GM23338 (cell line): ENCODE measurements around the gene COL21A1. TPM values are rescaled to one million over a fixed set of nuclear protein-coding genes. Genes with fewer than 3 reads are reported as not detected.

Source experiments
- ATAC-seq: fragments of 200-7000 bp; cut with Tn5 transposase; 3 replicates; pipeline ENCODE4 v1.9.1; 2020
- DNase-seq: peaks from one replicate; pipeline ENCODE4 v3.0.0-alpha.2; 2015; ENCODE audit warnings: low spot score
- H2AFZ ChIP-seq: fragments of 200-600 bp; sonication (generic); 2 replicates; pipeline ENCODE4 v1.8.0; 2016; ENCODE audit warnings: antibody characterized with exemption, mild to moderate bottlenecking, moderate library complexity
- H3F3A ChIP-seq: fragments of 200-600 bp; sonication (generic); replicated peaks from 2 replicates; pipeline ENCODE4 v1.8.0; 2017; ENCODE audit warnings: antibody characterized with exemption, mixed run types, low read depth
- H3K27ac ChIP-seq: fragments of 200-600 bp; sonication (generic); 2 replicates; pipeline ENCODE4 v1.6.1; 2016; ENCODE audit warnings: low read depth
- H3K27me3 ChIP-seq: fragments of 200-600 bp; sonication (generic); 2 replicates; pipeline ENCODE4 v1.8.0; 2016; ENCODE audit warnings: mild to moderate bottlenecking, mixed run types, moderate library complexity; ENCODE audit not compliant: insufficient read depth
- H3K36me3 ChIP-seq: fragments of 200-600 bp; sonication (generic); 2 replicates; pipeline ENCODE4 v1.8.0; 2016; ENCODE audit warnings: mild to moderate bottlenecking; ENCODE audit not compliant: insufficient read depth
- H3K4me1 ChIP-seq: fragments of 200-600 bp; sonication (generic); 2 replicates; pipeline ENCODE4 v1.8.0; 2016; ENCODE audit warnings: mild to moderate bottlenecking, moderate library complexity; ENCODE audit not compliant: insufficient read depth
- H3K4me2 ChIP-seq: fragments of 200-600 bp; sonication (generic); 2 replicates; pipeline ENCODE4 v1.7.1; 2017; ENCODE audit warnings: mixed run types
- H3K4me3 ChIP-seq: fragments of 200-600 bp; sonication (generic); 2 replicates; pipeline ENCODE4 v1.6.1; 2016; ENCODE audit warnings: mixed run types
- H3K79me2 ChIP-seq: fragments of 200-600 bp; sonication (generic); replicated peaks from 2 replicates; pipeline ENCODE4 v1.8.0; 2017; ENCODE audit warnings: mild to moderate bottlenecking; ENCODE audit not compliant: insufficient read depth
- H3K9me2 ChIP-seq: fragments of 200-600 bp; sonication (generic); 2 replicates; pipeline ENCODE4 v1.8.0; 2017; ENCODE audit not compliant: insufficient read depth
- H4K20me1 ChIP-seq: fragments of 200-600 bp; sonication (generic); replicated peaks from 2 replicates; pipeline ENCODE4 v1.8.0; 2017; ENCODE audit warnings: mild to moderate bottlenecking; ENCODE audit not compliant: insufficient read depth
- H3K27ac Mint-ChIP-seq: 2 replicates; pipeline ENCODE4 v1.8.0; 2020; ENCODE audit warnings: inconsistent platforms, mild to moderate bottlenecking, moderate library complexity, mixed read lengths
- H3K27me3 Mint-ChIP-seq: 3 replicates; pipeline ENCODE4 v1.8.0; 2022; ENCODE audit warnings: low read depth, mild to moderate bottlenecking, moderate library complexity, mixed read lengths, inconsistent platforms; ENCODE audit not compliant: insufficient read depth, poor library complexity
- H3K36me3 Mint-ChIP-seq: 3 replicates; pipeline ENCODE4 v1.8.0; 2021; ENCODE audit warnings: low read depth, mild to moderate bottlenecking, inconsistent platforms, moderate library complexity, mixed read lengths
- H3K4me1 Mint-ChIP-seq: 3 replicates; pipeline ENCODE4 v1.8.0; 2020; ENCODE audit warnings: mild to moderate bottlenecking, inconsistent platforms, mixed read lengths
- H3K4me3 Mint-ChIP-seq: 3 replicates; pipeline ENCODE4 v1.8.0; 2021; ENCODE audit warnings: moderate library complexity, mild to moderate bottlenecking, inconsistent platforms, mixed read lengths
- H3K9me3 Mint-ChIP-seq: 3 replicates; pipeline ENCODE4 v1.8.0; 2020; ENCODE audit warnings: moderate library complexity, mild to moderate bottlenecking, inconsistent platforms, mixed read lengths
- CREB1 ChIP-seq: fragments of 250-450 bp; sonication (Bioruptor Pico); IDR thresholded peaks from 2 replicates; pipeline ENCODE4 v1.5.0; 2020; ENCODE audit warnings: low read depth, mild to moderate bottlenecking, moderate library complexity
- EZH2 ChIP-seq: fragments of 200-600 bp; sonication (generic); IDR thresholded peaks from one replicate; pipeline ENCODE4 v1.8.0; 2017; ENCODE audit warnings: antibody characterized with exemption, mild to moderate bottlenecking, low read depth; ENCODE audit not compliant: unreplicated experiment
- EZH2phosphoT487 ChIP-seq: fragments of 200-600 bp; sonication (generic); IDR thresholded peaks from one replicate; pipeline ENCODE4 v1.8.1; 2018; ENCODE audit warnings: antibody characterized with exemption; ENCODE audit not compliant: unreplicated experiment
- JUNB ChIP-seq: IDR thresholded peaks from one replicate; pipeline ENCODE4 v1.6.1; 2016; ENCODE audit warnings: antibody characterized with exemption; ENCODE audit not compliant: unreplicated experiment
- NANOG ChIP-seq: IDR thresholded peaks from 2 replicates; pipeline ENCODE4 v1.6.1; 2016; ENCODE audit warnings: antibody characterized with exemption, borderline replicate concordance
- POLR2AphosphoS5 ChIP-seq: IDR thresholded peaks from 2 replicates; pipeline ENCODE4 v1.6.1; 2016; ENCODE audit warnings: antibody characterized with exemption, low read depth
- ZNF114 ChIP-seq: fragments of 250-450 bp; sonication (Bioruptor Pico); IDR thresholded peaks from 2 replicates; pipeline ENCODE4 v1.5.0; 2020; ENCODE audit warnings: mild to moderate bottlenecking, moderate library complexity
- ZNF331 ChIP-seq: fragments of 250-450 bp; sonication (Bioruptor Pico); IDR thresholded peaks from 2 replicates; pipeline ENCODE4 v1.5.0; 2020; ENCODE audit warnings: low read depth, mild to moderate bottlenecking, moderate library complexity
- polyA plus RNA-seq: library from polyadenylated mRNA; unstranded; fragments of >200 nt; fragmentation: Nextera tagmentation; extraction: Ambion mirVana; gene quantifications from 2 replicates; pipeline ENCODE4 v1.2.1, GENCODE V29; 2016
- total RNA-seq: library from RNA; depleted of rRNA; stranded (reverse); fragments of >200 nt; shearing (Covaris generic); gene quantifications from 2 replicates; pipeline ENCODE4 v1.2.3, GENCODE V29; 2014
- TF ChIP-seq, protein P1 (sequence below): fragments of 250-450 bp; sonication (Bioruptor Pico); IDR thresholded peaks from 2 replicates; pipeline ENCODE4 v1.5.0; 2020; ENCODE audit warnings: mild to moderate bottlenecking, moderate library complexity
- TF ChIP-seq, protein P2 (sequence below): IDR thresholded peaks from one replicate; pipeline ENCODE4 v1.6.1; 2018; ENCODE audit warnings: antibody characterized with exemption; ENCODE audit not compliant: unreplicated experiment

COL21A1 gene
- total and polyA plus RNA-seq, 2 experiments from 2014 or later = 5.0 to 6.2 TPM

- Histone ChIP-seq H3K36me3 (no peaks in the 10 kb centered on the region), H3K4me3 (no peak overlapping the region), H3K27ac (no peak overlapping the region), H3F3A (no peaks in the 10 kb centered on the region), H4K20me1 (no peaks in the 10 kb centered on the region), H3K27me3 (no peaks in the 10 kb centered on the region), H3K79me2 (no peaks in the 10 kb centered on the region), H3K4me1 (no peaks in the 10 kb centered on the region), H3K4me2 (no peak overlapping the region), H3K9me2 (no peaks in the 10 kb centered on the region), H2AFZ (no peak overlapping the region)
- Mint-ChIP-seq H3K27me3 (no peaks in the 10 kb centered on the region), H3K4me3 (no peak overlapping the region), H3K27ac (no peak overlapping the region), H3K36me3 (no peaks in the 10 kb centered on the region), H3K4me1 (no peaks in the 10 kb centered on the region; the same call in 2 of the 3 replicates), H3K9me3 (no peaks in the 10 kb centered on the region)
- DNase-seq (no peak), ATAC-seq (no peak)
- no peak for TF ChIP-seq ZNF331 (CRISPR knock-in tag)
- no peak for TF ChIP-seq EZH2
- no peak for TF ChIP-seq EZH2phosphoT487
- TF ChIP-seq NANOG = no peak
- no peak for TF ChIP-seq ZNF114 (CRISPR knock-in tag)
- no peak for TF ChIP-seq POLR2AphosphoS5
- TF ChIP-seq, protein P1, sequence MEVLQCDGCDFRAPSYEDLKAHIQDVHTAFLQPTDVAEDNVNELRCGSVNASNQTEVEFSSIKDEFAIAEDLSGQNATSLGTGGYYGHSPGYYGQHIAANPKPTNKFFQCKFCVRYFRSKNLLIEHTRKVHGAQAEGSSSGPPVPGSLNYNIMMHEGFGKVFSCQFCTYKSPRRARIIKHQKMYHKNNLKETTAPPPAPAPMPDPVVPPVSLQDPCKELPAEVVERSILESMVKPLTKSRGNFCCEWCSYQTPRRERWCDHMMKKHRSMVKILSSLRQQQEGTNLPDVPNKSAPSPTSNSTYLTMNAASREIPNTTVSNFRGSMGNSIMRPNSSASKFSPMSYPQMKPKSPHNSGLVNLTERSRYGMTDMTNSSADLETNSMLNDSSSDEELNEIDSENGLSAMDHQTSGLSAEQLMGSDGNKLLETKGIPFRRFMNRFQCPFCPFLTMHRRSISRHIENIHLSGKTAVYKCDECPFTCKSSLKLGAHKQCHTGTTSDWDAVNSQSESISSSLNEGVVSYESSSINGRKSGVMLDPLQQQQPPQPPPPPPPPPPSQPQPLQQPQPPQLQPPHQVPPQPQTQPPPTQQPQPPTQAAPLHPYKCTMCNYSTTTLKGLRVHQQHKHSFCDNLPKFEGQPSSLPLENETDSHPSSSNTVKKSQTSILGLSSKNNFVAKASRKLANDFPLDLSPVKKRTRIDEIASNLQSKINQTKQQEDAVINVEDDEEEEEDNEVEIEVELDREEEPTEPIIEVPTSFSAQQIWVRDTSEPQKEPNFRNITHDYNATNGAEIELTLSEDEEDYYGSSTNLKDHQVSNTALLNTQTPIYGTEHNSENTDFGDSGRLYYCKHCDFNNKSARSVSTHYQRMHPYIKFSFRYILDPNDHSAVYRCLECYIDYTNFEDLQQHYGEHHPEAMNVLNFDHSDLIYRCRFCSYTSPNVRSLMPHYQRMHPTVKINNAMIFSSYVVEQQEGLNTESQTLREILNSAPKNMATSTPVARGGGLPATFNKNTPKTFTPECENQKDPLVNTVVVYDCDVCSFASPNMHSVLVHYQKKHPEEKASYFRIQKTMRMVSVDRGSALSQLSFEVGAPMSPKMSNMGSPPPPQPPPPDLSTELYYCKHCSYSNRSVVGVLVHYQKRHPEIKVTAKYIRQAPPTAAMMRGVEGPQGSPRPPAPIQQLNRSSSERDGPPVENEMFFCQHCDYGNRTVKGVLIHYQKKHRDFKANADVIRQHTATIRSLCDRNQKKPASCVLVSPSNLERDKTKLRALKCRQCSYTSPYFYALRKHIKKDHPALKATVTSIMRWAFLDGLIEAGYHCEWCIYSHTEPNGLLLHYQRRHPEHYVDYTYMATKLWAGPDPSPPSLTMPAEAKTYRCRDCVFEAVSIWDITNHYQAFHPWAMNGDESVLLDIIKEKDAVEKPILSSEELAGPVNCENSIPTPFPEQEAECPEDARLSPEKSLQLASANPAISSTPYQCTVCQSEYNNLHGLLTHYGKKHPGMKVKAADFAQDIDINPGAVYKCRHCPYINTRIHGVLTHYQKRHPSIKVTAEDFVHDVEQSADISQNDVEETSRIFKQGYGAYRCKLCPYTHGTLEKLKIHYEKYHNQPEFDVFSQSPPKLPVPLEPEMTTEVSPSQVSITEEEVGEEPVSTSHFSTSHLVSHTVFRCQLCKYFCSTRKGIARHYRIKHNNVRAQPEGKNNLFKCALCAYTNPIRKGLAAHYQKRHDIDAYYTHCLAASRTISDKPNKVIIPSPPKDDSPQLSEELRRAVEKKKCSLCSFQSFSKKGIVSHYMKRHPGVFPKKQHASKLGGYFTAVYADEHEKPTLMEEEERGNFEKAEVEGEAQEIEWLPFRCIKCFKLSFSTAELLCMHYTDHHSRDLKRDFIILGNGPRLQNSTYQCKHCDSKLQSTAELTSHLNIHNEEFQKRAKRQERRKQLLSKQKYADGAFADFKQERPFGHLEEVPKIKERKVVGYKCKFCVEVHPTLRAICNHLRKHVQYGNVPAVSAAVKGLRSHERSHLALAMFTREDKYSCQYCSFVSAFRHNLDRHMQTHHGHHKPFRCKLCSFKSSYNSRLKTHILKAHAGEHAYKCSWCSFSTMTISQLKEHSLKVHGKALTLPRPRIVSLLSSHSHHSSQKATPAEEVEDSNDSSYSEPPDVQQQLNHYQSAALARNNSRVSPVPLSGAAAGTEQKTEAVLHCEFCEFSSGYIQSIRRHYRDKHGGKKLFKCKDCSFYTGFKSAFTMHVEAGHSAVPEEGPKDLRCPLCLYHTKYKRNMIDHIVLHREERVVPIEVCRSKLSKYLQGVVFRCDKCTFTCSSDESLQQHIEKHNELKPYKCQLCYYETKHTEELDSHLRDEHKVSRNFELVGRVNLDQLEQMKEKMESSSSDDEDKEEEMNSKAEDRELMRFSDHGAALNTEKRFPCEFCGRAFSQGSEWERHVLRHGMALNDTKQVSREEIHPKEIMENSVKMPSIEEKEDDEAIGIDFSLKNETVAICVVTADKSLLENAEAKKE (CRISPR knock-in tag) = no peak
These were observed 182.0 kb downstream of the COL21A1 start for GRCh38 chr6:56065408-56065807.

DNA sequence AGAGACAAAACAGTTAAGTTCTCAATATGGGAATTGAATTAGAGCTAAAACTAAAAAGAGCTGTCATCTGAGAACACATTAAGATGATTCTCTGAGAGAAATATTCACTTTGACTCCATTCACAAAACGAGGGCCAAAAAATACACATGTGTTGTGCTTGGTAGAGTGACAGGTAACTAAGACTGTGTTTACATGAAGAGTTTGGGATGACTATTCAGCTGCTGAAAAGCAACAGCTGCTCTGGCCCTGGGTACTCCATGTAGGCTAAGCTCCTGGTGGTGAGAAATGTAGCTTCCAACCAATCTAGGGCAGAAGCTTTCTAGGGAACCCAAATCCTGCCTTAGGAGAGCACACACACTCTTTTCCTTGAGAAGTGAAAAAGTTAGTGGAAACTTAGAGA, 184.5 kb downstream of the COL21A1 start:
- no peaks in the 10 kb centered on the region for H3K9me2 ChIP-seq
- H3K4me2 ChIP-seq = no peak overlapping the region
- H3K4me1 ChIP-seq = no peaks in the 10 kb centered on the region
- no peak overlapping the region; the same call in 1 of the 2 replicates for H3K27ac Mint-ChIP-seq
- H2AFZ ChIP-seq = no peak overlapping the region
- H3F3A ChIP-seq = no peaks in the 10 kb centered on the region
- no peaks in the 10 kb centered on the region for H3K79me2 ChIP-seq
- H3K4me3 ChIP-seq = no peak overlapping the region
- H3K36me3 ChIP-seq = no peaks in the 10 kb centered on the region
- H3K4me3 Mint-ChIP-seq = no peak overlapping the region
- H3K27ac ChIP-seq = no peak overlapping the region
- ATAC-seq (no peak), DNase-seq (no peak)
- no peaks in the 10 kb centered on the region for H4K20me1 ChIP-seq
- no peaks in the 10 kb centered on the region for H3K27me3 ChIP-seq
- H3K4me1 Mint-ChIP-seq = no peaks in the 10 kb centered on the region; the same call in 2 of the 3 replicates
- no peaks in the 10 kb centered on the region for H3K36me3 Mint-ChIP-seq
- H3K9me3 Mint-ChIP-seq = no peaks in the 10 kb centered on the region
- no peaks in the 10 kb centered on the region for H3K27me3 Mint-ChIP-seq
- no peak for TF ChIP-seq ZNF114 (CRISPR knock-in tag)
- TF ChIP-seq EZH2phosphoT487 = no peak
- TF ChIP-seq, protein P2, sequence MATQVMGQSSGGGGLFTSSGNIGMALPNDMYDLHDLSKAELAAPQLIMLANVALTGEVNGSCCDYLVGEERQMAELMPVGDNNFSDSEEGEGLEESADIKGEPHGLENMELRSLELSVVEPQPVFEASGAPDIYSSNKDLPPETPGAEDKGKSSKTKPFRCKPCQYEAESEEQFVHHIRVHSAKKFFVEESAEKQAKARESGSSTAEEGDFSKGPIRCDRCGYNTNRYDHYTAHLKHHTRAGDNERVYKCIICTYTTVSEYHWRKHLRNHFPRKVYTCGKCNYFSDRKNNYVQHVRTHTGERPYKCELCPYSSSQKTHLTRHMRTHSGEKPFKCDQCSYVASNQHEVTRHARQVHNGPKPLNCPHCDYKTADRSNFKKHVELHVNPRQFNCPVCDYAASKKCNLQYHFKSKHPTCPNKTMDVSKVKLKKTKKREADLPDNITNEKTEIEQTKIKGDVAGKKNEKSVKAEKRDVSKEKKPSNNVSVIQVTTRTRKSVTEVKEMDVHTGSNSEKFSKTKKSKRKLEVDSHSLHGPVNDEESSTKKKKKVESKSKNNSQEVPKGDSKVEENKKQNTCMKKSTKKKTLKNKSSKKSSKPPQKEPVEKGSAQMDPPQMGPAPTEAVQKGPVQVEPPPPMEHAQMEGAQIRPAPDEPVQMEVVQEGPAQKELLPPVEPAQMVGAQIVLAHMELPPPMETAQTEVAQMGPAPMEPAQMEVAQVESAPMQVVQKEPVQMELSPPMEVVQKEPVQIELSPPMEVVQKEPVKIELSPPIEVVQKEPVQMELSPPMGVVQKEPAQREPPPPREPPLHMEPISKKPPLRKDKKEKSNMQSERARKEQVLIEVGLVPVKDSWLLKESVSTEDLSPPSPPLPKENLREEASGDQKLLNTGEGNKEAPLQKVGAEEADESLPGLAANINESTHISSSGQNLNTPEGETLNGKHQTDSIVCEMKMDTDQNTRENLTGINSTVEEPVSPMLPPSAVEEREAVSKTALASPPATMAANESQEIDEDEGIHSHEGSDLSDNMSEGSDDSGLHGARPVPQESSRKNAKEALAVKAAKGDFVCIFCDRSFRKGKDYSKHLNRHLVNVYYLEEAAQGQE = no peak
- TF ChIP-seq NANOG = no peak
- no peak for TF ChIP-seq JUNB
- TF ChIP-seq CREB1 (CRISPR knock-in tag) = no peak
